Measurements from ENCODE around the gene GPANK1. TPM values are rescaled to one million over a fixed set of nuclear protein-coding genes. Genes with fewer than 3 reads are reported as not detected.

Gene GPANK1
- total and polyA plus RNA-seq, 9 of the 15 experiments (the other 6 are each of a cell fraction or from before 2014, with no cell fraction given) = 32.2 to 111 (median 46.3) TPM

DNA sequence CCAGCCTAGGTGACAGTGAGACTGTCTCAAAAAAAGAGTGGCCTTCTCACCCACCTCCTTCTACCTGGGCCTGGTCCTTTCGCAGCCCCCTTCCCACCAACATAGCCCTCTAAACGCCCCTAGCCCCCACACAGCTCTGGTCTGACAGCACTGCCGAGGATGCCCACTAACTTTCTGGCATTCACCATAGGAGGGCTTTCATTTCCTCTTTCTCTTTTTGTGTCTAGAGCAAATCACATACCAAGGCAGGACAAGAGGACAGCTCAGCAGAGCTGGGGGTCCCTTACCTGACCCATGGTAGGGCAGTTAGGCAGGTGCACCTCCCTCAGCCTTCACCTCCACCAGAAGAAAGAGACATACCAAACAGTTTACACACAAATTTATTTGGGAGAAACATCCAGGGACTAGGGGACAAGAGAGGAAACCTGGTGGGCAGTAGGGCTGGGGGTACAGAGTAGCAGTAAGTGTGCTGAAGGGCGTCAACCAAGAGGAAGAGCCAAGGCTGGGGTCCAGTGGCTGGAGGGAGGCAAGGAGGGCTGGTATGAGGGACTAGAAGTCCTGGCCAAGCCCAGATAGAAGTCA, 11.6 kb upstream of the GPANK1 start:
- H3K9ac ChIP-seq (ENCODE audit: insufficient read depth in 1 of 2, low read depth in 2 of 2, low read length in 2 of 2) = peak overlapping the region; percentile 16 to 70; a peak in 2 of 4 replicates
- no peak for TF ChIP-seq ZNF3 (CRISPR knock-in tag; IDR thresholded peaks at IDR 0.05)
- TF ChIP-seq SPI1 (IDR thresholded peaks at IDR 0.05; ENCODE audit: borderline replicate concordance, low read depth, low read length) = peak; percentile 58; the same call in 1 of the 2 replicates
- TF ChIP-seq TRIM28 (IDR thresholded peaks at IDR 0.05) = no peak
- TF ChIP-seq, protein P1, sequence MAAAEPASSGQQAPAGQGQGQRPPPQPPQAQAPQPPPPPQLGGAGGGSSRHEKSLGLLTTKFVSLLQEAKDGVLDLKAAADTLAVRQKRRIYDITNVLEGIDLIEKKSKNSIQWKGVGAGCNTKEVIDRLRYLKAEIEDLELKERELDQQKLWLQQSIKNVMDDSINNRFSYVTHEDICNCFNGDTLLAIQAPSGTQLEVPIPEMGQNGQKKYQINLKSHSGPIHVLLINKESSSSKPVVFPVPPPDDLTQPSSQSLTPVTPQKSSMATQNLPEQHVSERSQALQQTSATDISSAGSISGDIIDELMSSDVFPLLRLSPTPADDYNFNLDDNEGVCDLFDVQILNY (CRISPR knock-in tag; IDR thresholded peaks at IDR 0.05) = 0 out of 2 replicates have a peak, but pooled peaks have one; percentile 29
- TF ChIP-seq HNRNPH1 (optimal IDR thresholded peaks at IDR 0.05; ENCODE audit: low read depth, low read length) = no peak
- no peak for TF ChIP-seq ZNF124 (CRISPR knock-in tag; IDR thresholded peaks at IDR 0.05)
- TF ChIP-seq KAT2B (IDR thresholded peaks at IDR 0.05; ENCODE audit: low read depth, low read length) = no peak
- no peak for TF ChIP-seq MXI1 (IDR thresholded peaks at IDR 0.05; ENCODE audit: low read depth, low read length)
- TF ChIP-seq RAD21 (CRISPR knock-in tag; conservative IDR thresholded peaks at IDR 0.05 in 1 of 2, IDR thresholded peaks at IDR 0.05 in 1 of 2) = no peak
- TF ChIP-seq ZNF217 (CRISPR knock-in tag; IDR thresholded peaks at IDR 0.05) = no peak
- peak; percentile 20 for TF ChIP-seq KDM5B (IDR thresholded peaks at IDR 0.05; ENCODE audit: insufficient replicate concordance, low read depth, low read length)
- 0 out of 2 replicates have a peak, but pooled peaks have one; percentile 40 for TF ChIP-seq ZNF232 (CRISPR knock-in tag; IDR thresholded peaks at IDR 0.05)
- TF ChIP-seq ZNF584 (CRISPR knock-in tag; IDR thresholded peaks at IDR 0.05; ENCODE audit: low read depth) = no peak
- no peak for TF ChIP-seq DACH1 (IDR thresholded peaks at IDR 0.05; ENCODE audit: partially characterized antibody)
- no peak for TF ChIP-seq SMAD1 (IDR thresholded peaks at IDR 0.05; ENCODE audit: low read depth, low read length, partially characterized antibody)
- TF ChIP-seq SMAD2 (IDR thresholded peaks at IDR 0.05; ENCODE audit: low read depth, low read length) = no peak
- TF ChIP-seq CREB1 (IDR thresholded peaks at IDR 0.05) = no peak
- TF ChIP-seq CREB1 (CRISPR knock-in tag; IDR thresholded peaks at IDR 0.05) = no peak
- TF ChIP-seq TGIF2 (CRISPR knock-in tag; IDR thresholded peaks at IDR 0.05) = peak; percentile 62; the same call in 1 of the 2 replicates
- TF ChIP-seq, protein P2, sequence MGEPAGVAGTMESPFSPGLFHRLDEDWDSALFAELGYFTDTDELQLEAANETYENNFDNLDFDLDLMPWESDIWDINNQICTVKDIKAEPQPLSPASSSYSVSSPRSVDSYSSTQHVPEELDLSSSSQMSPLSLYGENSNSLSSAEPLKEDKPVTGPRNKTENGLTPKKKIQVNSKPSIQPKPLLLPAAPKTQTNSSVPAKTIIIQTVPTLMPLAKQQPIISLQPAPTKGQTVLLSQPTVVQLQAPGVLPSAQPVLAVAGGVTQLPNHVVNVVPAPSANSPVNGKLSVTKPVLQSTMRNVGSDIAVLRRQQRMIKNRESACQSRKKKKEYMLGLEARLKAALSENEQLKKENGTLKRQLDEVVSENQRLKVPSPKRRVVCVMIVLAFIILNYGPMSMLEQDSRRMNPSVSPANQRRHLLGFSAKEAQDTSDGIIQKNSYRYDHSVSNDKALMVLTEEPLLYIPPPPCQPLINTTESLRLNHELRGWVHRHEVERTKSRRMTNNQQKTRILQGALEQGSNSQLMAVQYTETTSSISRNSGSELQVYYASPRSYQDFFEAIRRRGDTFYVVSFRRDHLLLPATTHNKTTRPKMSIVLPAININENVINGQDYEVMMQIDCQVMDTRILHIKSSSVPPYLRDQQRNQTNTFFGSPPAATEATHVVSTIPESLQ (CRISPR knock-in tag; IDR thresholded peaks at IDR 0.05) = 0 out of 2 replicates have a peak, but pooled peaks have one; percentile 73

More for the DNA sequence above, 11.6 kb upstream of the GPANK1 start:
- DNase-seq (ENCODE audit: extremely low read depth in 1 of 4, low spot score in 3 of 4) = no peak
- H3K9me1 ChIP-seq (ENCODE audit: control insufficient read depth, insufficient read depth, low read length) = no peaks in the 10 kb centered on the region
- peak overlapping the region; percentile 79 for H2AFZ ChIP-seq (ENCODE audit: low read depth, low read length)
- no peak overlapping the region for H3K27ac ChIP-seq (ENCODE audit: extremely low read depth, low read depth, low read length)
- H3K36me3 ChIP-seq (ENCODE audit: control insufficient read depth, insufficient read depth, low read length) = peaks cover 26% of the 10 kb centered on the region
- in situ Hi-C loops (cut with MboI) (no loop called here), intact Hi-C loops (cut with micrococcal nuclease) (no loop called here)
- no peak for FAIRE-seq
- ChIA-PET CTCF (ENCODE audit: low intra/inter-chr PET ratio) (interaction anchor here (0.5 kb wide), 1 partner anchor 11 kb away, joined by 5 read pairs; the partner anchor contains the start of gene CSNK2B), POLR2A (interaction anchor here (0.5 to 2.1 kb wide), 14 partner anchors 8 to 158 kb away, joined by 3 to 15 read pairs (median 6); partner anchors contain the start of genes C6orf47, CSNK2B and GPANK1)
- no peaks in the 10 kb centered on the region for H3K79me2 ChIP-seq (ENCODE audit: control insufficient read depth, insufficient read depth, low read length)
- 38% methylated on average over 4 of the region's 4 CpGs for WGBS (ENCODE audit: insufficient coverage, low coverage, missing lambda C conversion rate)
- no TSS peak for BruUV-seq (replicated peaks)
- H3K4me3 ChIP-seq = no peak overlapping the region
- H3K9me3 ChIP-seq (replicated peaks; ENCODE audit: control insufficient read depth, insufficient read depth, low read depth, low read length) = no peaks in the 10 kb centered on the region
- H3K27me3 ChIP-seq (ENCODE audit: control insufficient read depth in 2 of 2, insufficient read depth in 2 of 2, low read length in 2 of 2) = no peaks in the 10 kb centered on the region
- peaks cover 9 to 11% of the 10 kb centered on the region in 2 experiments for H3K4me1 ChIP-seq (replicated peaks in 1 of 2; ENCODE audit: control insufficient read depth in 2 of 2, insufficient read depth in 2 of 2, low read length in 2 of 2)
- peak; percentile 2; the same call in 2 of the 3 replicates for ATAC-seq
- H4K20me1 ChIP-seq (replicated peaks; ENCODE audit: control insufficient read depth, insufficient read depth, low read length) = no peaks in the 10 kb centered on the region
- H3K4me2 ChIP-seq (ENCODE audit: insufficient read depth, low read length) = peak overlapping the region; percentile 39; the same call in 1 of the 2 replicates
